ENCODE results near the gene C2orf72. TPM values are rescaled to one million over a fixed set of nuclear protein-coding genes. Genes with fewer than 3 reads are reported as not detected.
A peak's percentile ranks its signal among the peaks of the same experiment; 100 is the strongest.

The C2orf72 gene
- total and polyA plus RNA-seq, 2 of the 13 experiments (the other 11 are each of a cell fraction or from before 2014, with no cell fraction given), result 147 to 203 TPM

- TF ChIP-seq ZNF687 (CRISPR knock-in tag; IDR thresholded peaks at IDR 0.05) (peak; percentile 61), NR1H2 (CRISPR knock-in tag; IDR thresholded peaks at IDR 0.05; ENCODE audit: borderline replicate concordance, low read depth) (no peak; the same call in 1 of the 2 replicates), SMARCE1 (IDR thresholded peaks at IDR 0.05; ENCODE audit: borderline replicate concordance) (no peak), NONO (IDR thresholded peaks at IDR 0.05) (no peak), NONO (CRISPR knock-in tag; conservative IDR thresholded peaks at IDR 0.05) (0 out of 2 replicates have a peak, but pooled peaks have one; percentile 62), U2AF1 (optimal IDR thresholded peaks at IDR 0.05; ENCODE audit: low read depth, low read length) (no peak), KLF9 (CRISPR knock-in tag; IDR thresholded peaks at IDR 0.05; ENCODE audit: low read depth) (no peak), PTBP1 (IDR thresholded peaks at IDR 0.05; ENCODE audit: low read depth, low read length, poor library complexity, severe bottlenecking) (no peak), ZSCAN29 (CRISPR knock-in tag; conservative IDR thresholded peaks at IDR 0.05) (no peak), NBN (conservative IDR thresholded peaks at IDR 0.05) (no peak), ZNF317 (CRISPR knock-in tag; IDR thresholded peaks at IDR 0.05) (0 out of 2 replicates have a peak, but pooled peaks have one; percentile 5), FOXO1 (CRISPR knock-in tag; IDR thresholded peaks at IDR 0.05) (0 out of 2 replicates have a peak, but pooled peaks have one; percentile 5), YY1 (IDR thresholded peaks at IDR 0.05; ENCODE audit: insufficient read depth, insufficient replicate concordance, low read depth, low read length) (peak; percentile 57), CSRNP2 (CRISPR knock-in tag; conservative IDR thresholded peaks at IDR 0.05; ENCODE audit: low read depth) (no peak), ZNF709 (CRISPR knock-in tag; IDR thresholded peaks at IDR 0.05) (no peak), ZBTB39 (CRISPR knock-in tag; IDR thresholded peaks at IDR 0.05) (no peak), ZFP1 (CRISPR knock-in tag; IDR thresholded peaks at IDR 0.05) (no peak), RNF219 (CRISPR knock-in tag; IDR thresholded peaks at IDR 0.05) (no peak)
These were observed 13.8 kb downstream of the C2orf72 start (continued) for GRCh38 chr2:231051116-231051515.

All from HepG2 (cell line).